Measurements from ENCODE around the gene MSX2.

DNA sequence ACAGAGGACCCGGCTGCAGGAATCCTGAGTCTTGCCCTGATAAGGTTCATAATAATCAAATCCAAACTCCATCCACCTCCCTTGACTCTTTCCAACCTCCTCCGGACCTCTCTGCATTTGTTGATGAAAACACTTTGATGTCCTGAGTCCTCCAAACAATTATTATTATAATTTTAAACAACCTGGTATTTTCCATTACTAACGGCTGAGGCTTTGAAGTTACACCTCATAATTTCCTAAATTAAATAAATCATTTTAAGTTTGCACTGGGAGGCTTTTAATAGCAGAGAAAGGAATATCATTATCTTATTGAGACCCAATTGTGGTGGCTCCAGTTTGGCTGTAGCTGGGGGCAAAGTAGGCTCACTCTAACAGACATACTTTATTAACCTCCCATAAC is 9.5 kb downstream of the MSX2 start:
- TF ChIP-seq, protein P1, sequence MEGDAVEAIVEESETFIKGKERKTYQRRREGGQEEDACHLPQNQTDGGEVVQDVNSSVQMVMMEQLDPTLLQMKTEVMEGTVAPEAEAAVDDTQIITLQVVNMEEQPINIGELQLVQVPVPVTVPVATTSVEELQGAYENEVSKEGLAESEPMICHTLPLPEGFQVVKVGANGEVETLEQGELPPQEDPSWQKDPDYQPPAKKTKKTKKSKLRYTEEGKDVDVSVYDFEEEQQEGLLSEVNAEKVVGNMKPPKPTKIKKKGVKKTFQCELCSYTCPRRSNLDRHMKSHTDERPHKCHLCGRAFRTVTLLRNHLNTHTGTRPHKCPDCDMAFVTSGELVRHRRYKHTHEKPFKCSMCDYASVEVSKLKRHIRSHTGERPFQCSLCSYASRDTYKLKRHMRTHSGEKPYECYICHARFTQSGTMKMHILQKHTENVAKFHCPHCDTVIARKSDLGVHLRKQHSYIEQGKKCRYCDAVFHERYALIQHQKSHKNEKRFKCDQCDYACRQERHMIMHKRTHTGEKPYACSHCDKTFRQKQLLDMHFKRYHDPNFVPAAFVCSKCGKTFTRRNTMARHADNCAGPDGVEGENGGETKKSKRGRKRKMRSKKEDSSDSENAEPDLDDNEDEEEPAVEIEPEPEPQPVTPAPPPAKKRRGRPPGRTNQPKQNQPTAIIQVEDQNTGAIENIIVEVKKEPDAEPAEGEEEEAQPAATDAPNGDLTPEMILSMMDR (IDR thresholded peaks at IDR 0.05), result no peak
- TF ChIP-seq POLR2AphosphoS5 (IDR thresholded peaks at IDR 0.05; ENCODE audit: low read depth, low read length) (no peak), SIN3A (IDR thresholded peaks at IDR 0.05; ENCODE audit: borderline replicate concordance, insufficient read depth, low read depth, low read length) (no peak)
